Neural cell (in vitro differentiated cells): ENCODE data around the gene CLSTN3. TPM values are rescaled to one million over a fixed set of nuclear protein-coding genes. Genes with fewer than 3 reads are reported as not detected.

Experiments used
- H2AFZ ChIP-seq: fragments of 200-600, 300-800 bp; sonication (generic), shearing (Covaris generic); 2 replicates; pipeline ENCODE4 v1.6.0; 2014; ENCODE audit warnings: low read depth, mild to moderate bottlenecking, antibody characterized with exemption, low read length, moderate library complexity
- H3F3A ChIP-seq: fragments of 200-600 bp; shearing (Covaris generic); 2 replicates; pipeline ENCODE4 v1.6.1; 2016; ENCODE audit warnings: mild to moderate bottlenecking, moderate library complexity, mixed read lengths, antibody characterized with exemption, low read length; ENCODE audit not compliant: insufficient read depth, poor library complexity, severe bottlenecking
- H3K27ac ChIP-seq: fragments of 200-600, 300-800 bp; sonication (generic), shearing (Covaris generic); 2 replicates; pipeline ENCODE4 v1.5.1; 2014; ENCODE audit warnings: mild to moderate bottlenecking, low read length, moderate library complexity
- H3K27me3 ChIP-seq: fragments of 300-800, 200-600 bp; sonication (generic), shearing (Covaris generic); 2 replicates; pipeline ENCODE4 v1.6.0; 2014; ENCODE audit warnings: mild to moderate bottlenecking, low read depth, low read length, moderate library complexity; ENCODE audit not compliant: insufficient read depth
- H3K36me3 ChIP-seq: fragments of 300-800, 200-600 bp; sonication (generic), shearing (Covaris generic); 2 replicates; pipeline ENCODE4 v1.5.1; 2014; ENCODE audit warnings: mild to moderate bottlenecking, antibody characterized with exemption, low read length, moderate library complexity; ENCODE audit not compliant: insufficient read depth
- H3K4me2 ChIP-seq: fragments of 300-800, 200-600 bp; sonication (generic), shearing (Covaris generic); 2 replicates; pipeline ENCODE4 v1.6.0; 2014; ENCODE audit warnings: mild to moderate bottlenecking, low read length
- H3K4me3 ChIP-seq: fragments of 300-800, 200-600 bp; sonication (generic), shearing (Covaris generic); 2 replicates; pipeline ENCODE4 v1.5.1; 2014; ENCODE audit warnings: mild to moderate bottlenecking, low read length, moderate library complexity
- H3K79me2 ChIP-seq: fragments of 200-600 bp; shearing (Covaris generic); replicated peaks from 2 replicates; pipeline ENCODE4 v1.6.0; 2014; ENCODE audit warnings: mild to moderate bottlenecking, low read length, moderate library complexity; ENCODE audit not compliant: insufficient read depth
- H3K9ac ChIP-seq: fragments of 300-800, 200-600 bp; sonication (generic), shearing (Covaris generic); 2 replicates; pipeline ENCODE4 v1.6.1; 2016; ENCODE audit warnings: mild to moderate bottlenecking, low read length, mixed read lengths
- H3K9me2 ChIP-seq: fragments of 200-600 bp; shearing (Covaris generic); 2 replicates; pipeline ENCODE4 v1.6.1; 2016; ENCODE audit warnings: mild to moderate bottlenecking, low read length, mixed read lengths; ENCODE audit not compliant: insufficient read depth
- H3K9me3 ChIP-seq: fragments of 200-600, 300-800 bp; sonication (generic), shearing (Covaris generic); 2 replicates; pipeline ENCODE4 v1.6.1; 2016; ENCODE audit warnings: mild to moderate bottlenecking, mixed run types, low read length, moderate library complexity, mixed read lengths
- H4K20me1 ChIP-seq: fragments of 200-600 bp; shearing (Covaris generic); 2 replicates; pipeline ENCODE4 v1.6.1; 2016; ENCODE audit warnings: mild to moderate bottlenecking, mixed run types; ENCODE audit not compliant: insufficient read depth
- CTCF ChIP-seq: fragments of 450-650 bp; IDR thresholded peaks from 2 replicates; pipeline ENCODE4 v1.5.1; 2014; ENCODE audit warnings: antibody characterized with exemption, mild to moderate bottlenecking, moderate library complexity; ENCODE audit not compliant: poor library complexity, severe bottlenecking
- EP300 ChIP-seq: fragments of 450-650 bp; conservative IDR thresholded peaks from 2 replicates; pipeline ENCODE4 v1.6.1; 2014; ENCODE audit warnings: antibody characterized with exemption, mild to moderate bottlenecking, moderate library complexity; ENCODE audit not compliant: poor library complexity, severe bottlenecking
- MXI1 ChIP-seq: fragments of 450-650 bp; conservative IDR thresholded peaks from 2 replicates; pipeline ENCODE4 v1.6.1; 2014; ENCODE audit warnings: antibody characterized with exemption, mild to moderate bottlenecking; ENCODE audit not compliant: poor library complexity, severe bottlenecking
- POLR2AphosphoS5 ChIP-seq: IDR thresholded peaks from 2 replicates; pipeline ENCODE4 v1.6.1; 2012
- RAD21 ChIP-seq: fragments of 450-650 bp; conservative IDR thresholded peaks from 2 replicates; pipeline ENCODE4 v1.6.1; 2014; ENCODE audit warnings: antibody characterized with exemption, mild to moderate bottlenecking, moderate library complexity
- SMC3 ChIP-seq: fragments of 450-650 bp; conservative IDR thresholded peaks from 2 replicates; pipeline ENCODE4 v1.6.1; 2014; ENCODE audit warnings: antibody characterized with exemption, mild to moderate bottlenecking, moderate library complexity; ENCODE audit not compliant: poor library complexity
- TAF1 ChIP-seq: IDR thresholded peaks from 2 replicates; pipeline ENCODE4 v1.6.1; 2012; ENCODE audit warnings: low read depth
- polyA plus RNA-seq: library from polyadenylated mRNA; depleted of rRNA; stranded (reverse); fragments of >200 nt; gene quantifications from 2 replicates; pipeline ENCODE4 v1.2.3, GENCODE V29; 2014
- TF ChIP-seq, protein P1 (sequence below): IDR thresholded peaks from 2 replicates; pipeline ENCODE4 v1.6.1; 2012; ENCODE audit warnings: borderline replicate concordance

CLSTN3 gene
- polyA plus RNA-seq, 1 donor from 2014 or later: 61.0 TPM

GRCh38 chr12:7118881-7119280, 11.3 kb upstream of the CLSTN3 start:
- H3K4me2 ChIP-seq: no peak overlapping the region
- no peaks in the 10 kb centered on the region for H4K20me1 ChIP-seq
- H2AFZ ChIP-seq: no peak overlapping the region
- no peak overlapping the region for H3K4me3 ChIP-seq
- no peaks in the 10 kb centered on the region for H3K36me3 ChIP-seq
- TF ChIP-seq CTCF (no peak), POLR2AphosphoS5 (no peak), TAF1 (no peak)
- no peak overlapping the region for H3K27ac ChIP-seq
- H3F3A ChIP-seq: no peaks in the 10 kb centered on the region
- H3K9me3 ChIP-seq: no peaks in the 10 kb centered on the region
- H3K79me2 ChIP-seq: no peaks in the 10 kb centered on the region
- H3K9me2 ChIP-seq: no peaks in the 10 kb centered on the region
- H3K27me3 ChIP-seq: no peaks in the 10 kb centered on the region
- no peak overlapping the region for H3K9ac ChIP-seq

DNA sequence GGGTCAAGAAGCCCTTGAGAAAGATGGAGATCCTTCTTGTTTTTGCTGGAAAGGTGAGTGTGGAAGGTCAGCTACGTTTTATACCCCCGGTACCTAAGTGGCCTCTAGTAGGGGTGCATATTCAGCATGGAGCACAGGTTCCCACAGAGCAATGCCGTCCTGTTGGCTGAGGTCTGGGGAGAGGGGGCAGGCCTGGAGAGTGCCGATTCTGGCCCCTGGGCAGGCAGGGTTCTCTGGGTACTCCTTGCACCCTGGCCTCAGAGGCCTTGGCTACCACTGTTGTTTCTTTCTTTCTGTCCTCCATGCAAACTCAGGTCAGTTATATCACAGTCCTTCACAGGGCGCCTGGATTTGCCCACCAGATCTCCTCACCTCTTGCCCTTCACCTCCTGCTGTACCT, 10.0 kb upstream of the CLSTN3 start:
- H3K36me3 ChIP-seq: no peaks in the 10 kb centered on the region
- no peaks in the 10 kb centered on the region for H3K9me2 ChIP-seq
- no peak overlapping the region for H3K4me2 ChIP-seq
- H2AFZ ChIP-seq: no peak overlapping the region
- no peak overlapping the region for H3K9ac ChIP-seq
- H3K27ac ChIP-seq: no peak overlapping the region
- no peak for TF ChIP-seq EP300
- no peak for TF ChIP-seq SMC3
- no peak for TF ChIP-seq TAF1
- no peak for TF ChIP-seq CTCF
- no peak for TF ChIP-seq RAD21
- no peak for TF ChIP-seq MXI1
- TF ChIP-seq, protein P1, sequence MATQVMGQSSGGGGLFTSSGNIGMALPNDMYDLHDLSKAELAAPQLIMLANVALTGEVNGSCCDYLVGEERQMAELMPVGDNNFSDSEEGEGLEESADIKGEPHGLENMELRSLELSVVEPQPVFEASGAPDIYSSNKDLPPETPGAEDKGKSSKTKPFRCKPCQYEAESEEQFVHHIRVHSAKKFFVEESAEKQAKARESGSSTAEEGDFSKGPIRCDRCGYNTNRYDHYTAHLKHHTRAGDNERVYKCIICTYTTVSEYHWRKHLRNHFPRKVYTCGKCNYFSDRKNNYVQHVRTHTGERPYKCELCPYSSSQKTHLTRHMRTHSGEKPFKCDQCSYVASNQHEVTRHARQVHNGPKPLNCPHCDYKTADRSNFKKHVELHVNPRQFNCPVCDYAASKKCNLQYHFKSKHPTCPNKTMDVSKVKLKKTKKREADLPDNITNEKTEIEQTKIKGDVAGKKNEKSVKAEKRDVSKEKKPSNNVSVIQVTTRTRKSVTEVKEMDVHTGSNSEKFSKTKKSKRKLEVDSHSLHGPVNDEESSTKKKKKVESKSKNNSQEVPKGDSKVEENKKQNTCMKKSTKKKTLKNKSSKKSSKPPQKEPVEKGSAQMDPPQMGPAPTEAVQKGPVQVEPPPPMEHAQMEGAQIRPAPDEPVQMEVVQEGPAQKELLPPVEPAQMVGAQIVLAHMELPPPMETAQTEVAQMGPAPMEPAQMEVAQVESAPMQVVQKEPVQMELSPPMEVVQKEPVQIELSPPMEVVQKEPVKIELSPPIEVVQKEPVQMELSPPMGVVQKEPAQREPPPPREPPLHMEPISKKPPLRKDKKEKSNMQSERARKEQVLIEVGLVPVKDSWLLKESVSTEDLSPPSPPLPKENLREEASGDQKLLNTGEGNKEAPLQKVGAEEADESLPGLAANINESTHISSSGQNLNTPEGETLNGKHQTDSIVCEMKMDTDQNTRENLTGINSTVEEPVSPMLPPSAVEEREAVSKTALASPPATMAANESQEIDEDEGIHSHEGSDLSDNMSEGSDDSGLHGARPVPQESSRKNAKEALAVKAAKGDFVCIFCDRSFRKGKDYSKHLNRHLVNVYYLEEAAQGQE: no peak
- no peaks in the 10 kb centered on the region for H3K9me3 ChIP-seq
- H3K79me2 ChIP-seq: no peaks in the 10 kb centered on the region
- H3K4me3 ChIP-seq: no peak overlapping the region
- H3F3A ChIP-seq: no peaks in the 10 kb centered on the region
- H4K20me1 ChIP-seq: no peaks in the 10 kb centered on the region
- no peaks in the 10 kb centered on the region for H3K27me3 ChIP-seq
